Endometrial microvascular endothelial cells (primary cell): ENCODE data around the gene RAB40C. TPM values are rescaled to one million over a fixed set of nuclear protein-coding genes. Genes with fewer than 3 reads are reported as not detected.

ENCODE experiments used
- in situ Hi-C: cut with HindIII; loops from 2 replicates; pipeline ENCODE4 v1.10.0; 2017; ENCODE audit warnings: low sequenced_read_pairs, low pct_unique_long_range_greater_than_20kb; ENCODE audit errors: inconsistent ontology term
- total RNA-seq: library from RNA; depleted of rRNA; stranded (reverse); fragments of >200 nt; gene quantifications from one replicate; pipeline ENCODE4 v1.2.3, GENCODE V29; 2015; ENCODE audit errors: inconsistent ontology term

RAB40C gene
- total RNA-seq, 1 donor from 2014 or later: 9.9 TPM

DNA sequence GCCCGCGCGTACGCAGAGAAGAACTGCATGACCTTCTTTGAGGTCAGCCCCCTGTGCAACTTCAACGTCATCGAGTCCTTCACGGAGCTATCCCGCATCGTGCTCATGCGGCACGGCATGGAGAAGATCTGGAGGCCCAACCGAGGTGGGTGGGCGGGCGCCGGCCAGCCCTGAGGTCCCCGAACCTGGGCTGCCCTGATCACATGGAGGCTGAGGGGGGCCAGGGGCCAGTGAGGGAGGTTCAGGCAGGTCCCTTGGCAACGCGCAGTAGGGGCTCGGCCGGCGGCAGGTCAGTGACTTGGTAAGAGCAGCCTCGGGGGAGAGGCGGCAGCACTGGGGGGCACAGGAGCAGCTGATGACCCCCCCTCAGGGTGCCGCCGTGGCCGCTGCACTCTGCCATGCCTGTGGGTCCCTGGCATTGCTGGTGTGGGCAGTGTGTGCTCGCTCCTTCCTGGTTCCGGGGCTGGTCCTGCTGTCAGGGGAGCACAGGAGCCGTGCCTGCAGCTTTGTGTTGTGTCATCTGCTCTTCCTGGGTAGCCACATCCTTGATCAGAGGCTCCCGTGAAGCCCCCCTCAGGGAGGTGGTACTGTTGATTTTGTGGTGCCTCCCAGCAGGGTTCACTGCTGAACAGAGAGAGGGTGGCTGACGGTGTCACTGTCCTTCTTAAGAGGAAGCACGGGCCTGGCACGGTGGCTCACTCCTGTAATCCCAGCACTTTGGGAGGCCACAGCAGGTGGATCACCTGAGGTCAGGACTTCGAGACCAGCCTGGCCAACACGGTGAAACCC, 36.3 kb downstream of the RAB40C start:
- in situ Hi-C loops: no loop called here

DNA sequence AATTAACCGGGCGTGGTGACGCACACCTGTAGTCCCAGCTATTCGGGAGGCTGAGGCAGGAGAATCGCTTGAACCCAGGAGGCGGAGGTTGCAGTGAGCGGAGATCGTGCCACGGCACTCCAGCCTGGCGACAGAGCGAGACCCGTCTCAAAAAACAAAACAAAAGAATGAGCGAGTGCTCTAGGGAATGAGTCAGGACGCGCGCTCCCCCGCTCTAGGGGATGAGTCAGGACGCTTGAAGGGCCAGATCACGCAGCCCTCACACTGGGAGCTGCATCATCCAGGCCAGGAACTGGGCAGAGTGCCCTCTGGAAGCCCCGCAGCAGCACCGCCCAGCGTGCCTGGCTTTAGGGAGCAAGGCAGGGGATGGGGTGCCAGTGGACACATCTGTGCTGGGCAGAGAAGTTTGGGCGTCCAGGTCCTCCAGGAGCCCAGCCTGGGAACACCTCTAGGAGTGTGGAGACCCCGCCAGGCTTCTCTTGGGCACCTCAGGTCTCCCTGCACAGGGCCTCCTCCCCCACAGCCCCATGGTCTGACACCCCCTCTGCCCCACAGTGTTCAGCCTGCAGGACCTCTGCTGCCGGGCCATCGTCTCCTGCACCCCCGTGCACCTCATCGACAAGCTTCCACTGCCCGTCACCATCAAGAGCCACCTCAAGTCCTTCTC, 37.1 kb downstream of the RAB40C start:
- in situ Hi-C loops: no loop called here

DNA sequence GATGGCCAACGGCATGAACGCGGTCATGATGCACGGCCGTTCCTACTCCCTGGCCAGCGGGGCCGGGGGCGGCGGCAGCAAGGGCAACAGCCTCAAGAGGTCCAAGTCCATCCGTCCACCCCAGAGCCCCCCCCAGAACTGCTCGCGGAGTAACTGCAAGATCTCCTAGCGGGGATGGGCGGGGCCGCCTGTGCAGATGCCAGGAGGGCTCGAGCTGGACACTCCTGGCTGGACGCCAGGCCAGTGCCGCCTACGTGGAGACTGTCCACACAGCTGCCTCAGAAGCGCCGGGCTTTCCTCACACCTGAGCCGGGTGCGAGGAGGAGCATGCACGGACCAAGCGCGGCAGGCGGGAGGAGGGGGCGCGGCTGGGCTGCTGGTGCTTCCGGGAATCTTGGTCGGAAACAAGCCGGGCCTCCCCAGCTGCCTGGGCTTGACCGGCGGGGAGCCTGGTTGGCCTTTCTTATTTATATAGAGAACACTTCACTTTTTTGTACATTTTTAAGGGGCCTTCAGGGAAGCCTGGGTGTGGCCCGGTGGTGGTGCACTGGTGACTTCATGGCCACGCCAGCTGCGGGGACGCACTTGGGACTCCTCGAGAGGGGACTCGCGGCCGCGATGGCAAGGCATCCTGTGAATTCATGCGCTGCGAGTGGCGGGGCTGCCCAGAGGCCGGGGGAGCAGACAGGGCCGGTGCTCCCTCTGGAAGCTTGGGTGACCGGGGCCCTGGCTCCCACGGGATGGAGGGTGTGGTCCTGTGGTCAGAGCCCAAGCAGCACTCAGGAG, 37.8 kb downstream of the RAB40C start:
- in situ Hi-C loops: no loop called here

DNA sequence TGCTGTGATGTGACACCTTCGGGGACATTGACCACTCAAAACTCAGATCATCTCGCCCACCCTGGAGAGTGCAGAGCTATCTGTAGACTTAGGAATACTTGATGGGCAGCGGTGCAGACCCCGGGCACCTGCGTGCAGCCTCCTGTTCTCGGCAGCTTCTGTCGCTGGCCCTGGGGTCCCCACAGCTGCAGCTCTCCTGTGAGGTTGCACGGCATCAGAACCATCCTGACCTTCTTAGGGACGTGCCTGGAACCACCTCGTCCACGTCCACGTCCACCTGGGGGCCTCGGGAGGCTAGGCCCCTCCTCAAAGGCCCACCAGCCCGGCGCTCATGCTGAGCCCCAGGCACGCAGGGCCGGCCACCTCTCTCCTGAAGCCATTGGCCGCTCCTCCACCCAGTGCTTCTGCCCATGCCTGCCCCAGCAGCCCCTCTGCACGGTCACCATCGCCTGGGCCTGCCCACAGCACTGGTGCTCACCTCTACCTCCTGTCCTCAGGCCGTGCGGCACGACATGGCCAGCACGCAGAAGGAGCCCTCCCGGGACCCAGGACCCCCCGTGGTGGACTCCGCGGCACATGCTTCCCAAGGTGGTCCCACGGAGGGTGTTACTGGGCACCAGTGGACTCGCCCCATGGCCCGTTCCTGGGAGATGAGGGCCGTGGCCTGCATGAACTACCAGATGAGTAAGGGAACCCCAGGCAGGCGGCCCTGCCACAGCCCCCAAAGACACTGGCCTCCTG, 38.6 kb downstream of the RAB40C start:
- in situ Hi-C loops: no loop called here

DNA sequence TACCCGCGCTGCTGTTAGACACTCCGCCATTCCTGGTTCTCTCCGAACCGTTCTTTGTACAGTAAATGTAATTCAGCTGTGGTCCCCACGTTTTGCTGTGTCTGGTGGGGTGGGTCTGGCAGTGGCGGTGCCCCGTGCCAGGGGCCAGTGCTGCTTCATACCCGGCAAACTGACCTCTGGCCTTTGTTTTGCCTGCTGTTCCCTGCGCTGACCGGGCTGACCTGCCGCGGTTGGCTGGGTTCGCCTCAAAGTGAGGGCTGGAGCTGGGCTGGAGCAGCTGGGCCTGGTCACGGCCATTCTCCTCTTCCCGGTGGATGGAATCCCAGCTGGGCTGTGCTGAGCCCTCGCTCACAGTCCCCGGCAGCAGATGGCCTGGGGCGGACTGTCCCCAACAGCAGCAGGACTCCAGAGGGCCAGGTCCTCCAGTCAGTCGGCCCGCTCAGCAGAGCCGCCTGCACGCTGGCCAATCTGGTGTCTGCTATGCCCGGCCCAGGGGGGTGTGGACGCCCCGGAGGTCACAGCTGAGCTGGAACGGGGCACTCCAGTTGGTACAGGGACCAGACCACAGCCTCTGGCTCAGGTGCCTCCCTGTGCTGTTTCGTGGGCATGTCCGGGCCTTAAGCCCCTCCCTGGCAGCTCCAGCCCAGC, 39.4 kb downstream of the RAB40C start:
- in situ Hi-C loops: no loop called here

DNA sequence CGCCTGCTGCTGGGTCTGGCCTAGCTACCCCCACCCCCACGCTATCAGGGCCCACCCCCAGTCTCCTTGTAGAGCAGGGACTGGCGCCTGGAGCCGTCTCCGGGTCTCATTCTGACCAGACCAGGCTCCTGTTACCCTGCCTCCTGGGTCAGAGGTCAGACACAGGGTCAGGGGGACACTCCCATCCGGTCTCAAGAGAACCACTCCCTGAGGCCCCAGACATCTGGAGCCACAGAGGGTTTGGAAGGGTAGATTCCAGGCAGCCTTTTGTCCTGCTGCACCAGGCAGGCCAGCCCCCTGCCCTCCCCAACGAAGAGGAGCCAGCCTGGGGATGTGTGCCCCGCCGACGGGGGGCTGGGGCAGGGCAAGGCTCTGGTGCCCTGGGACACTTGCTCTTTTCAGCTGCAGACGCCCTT, 40.0 kb downstream of the RAB40C start:
- in situ Hi-C loops: no loop called here

DNA sequence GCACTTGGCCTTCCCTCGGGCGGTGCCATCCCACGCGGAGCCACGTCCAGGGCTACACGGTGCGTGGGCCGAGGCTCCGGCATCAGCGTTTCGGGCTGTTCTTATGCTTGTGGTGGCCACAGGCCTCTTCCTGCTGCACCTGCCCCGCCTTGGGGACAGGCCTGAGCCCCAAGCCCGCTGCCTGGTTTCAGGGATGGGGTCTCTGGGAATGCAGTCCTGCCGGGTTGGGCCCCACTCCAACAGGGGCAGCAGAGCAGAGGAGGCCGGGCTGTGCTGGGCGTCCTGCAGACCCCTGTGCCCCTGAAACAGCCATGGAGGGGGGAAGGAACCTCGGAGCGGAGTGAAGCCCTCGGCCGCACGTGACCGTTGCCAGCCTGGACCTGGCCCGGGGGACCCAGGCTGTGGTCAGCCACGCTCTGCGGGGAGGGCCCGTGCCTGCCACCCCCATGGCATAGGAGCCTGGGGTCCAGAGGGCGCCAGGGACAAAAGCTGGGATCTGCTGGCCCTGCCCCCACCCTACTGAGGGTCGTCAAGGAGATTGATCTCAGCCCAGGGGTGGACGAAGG, 40.5 kb downstream of the RAB40C start:
- in situ Hi-C loops: no loop called here

DNA sequence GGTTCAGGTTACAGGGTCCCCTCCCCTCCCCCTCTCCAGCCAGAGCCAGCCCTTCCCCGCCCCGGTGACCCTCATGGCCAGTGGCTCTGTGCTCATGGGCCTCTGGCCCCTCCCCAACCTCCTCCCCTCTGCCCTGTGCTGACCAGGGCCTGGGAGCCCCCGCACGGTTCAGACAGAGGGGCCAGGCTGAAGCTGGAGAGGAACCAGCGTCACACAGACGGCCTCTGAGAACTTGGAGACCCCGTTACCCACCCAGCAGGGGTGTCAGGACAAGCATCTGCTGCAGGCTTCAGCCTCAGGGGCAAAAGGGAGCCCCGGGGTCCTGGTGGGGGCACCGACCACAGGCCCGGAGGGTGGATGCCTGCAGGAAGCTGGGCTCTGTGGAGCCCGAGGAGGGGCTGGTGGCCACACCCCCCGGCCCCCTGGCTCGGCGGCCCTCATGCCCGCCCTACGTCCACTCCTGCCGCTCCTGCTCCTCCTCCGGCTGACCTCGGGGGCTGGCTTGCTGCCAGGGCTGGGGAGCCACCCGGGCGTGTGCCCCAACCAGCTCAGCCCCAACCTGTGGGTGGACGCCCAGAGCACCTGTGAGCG, 41.0 kb downstream of the RAB40C start, which contains the start of gene WFIKKN1:
Gene WFIKKN1 (plus strand): TSS at position 171 of the 591 bp plus-strand sequence. CDS start 269 bp downstream, at position 440.
- in situ Hi-C loops: no loop called here

DNA sequence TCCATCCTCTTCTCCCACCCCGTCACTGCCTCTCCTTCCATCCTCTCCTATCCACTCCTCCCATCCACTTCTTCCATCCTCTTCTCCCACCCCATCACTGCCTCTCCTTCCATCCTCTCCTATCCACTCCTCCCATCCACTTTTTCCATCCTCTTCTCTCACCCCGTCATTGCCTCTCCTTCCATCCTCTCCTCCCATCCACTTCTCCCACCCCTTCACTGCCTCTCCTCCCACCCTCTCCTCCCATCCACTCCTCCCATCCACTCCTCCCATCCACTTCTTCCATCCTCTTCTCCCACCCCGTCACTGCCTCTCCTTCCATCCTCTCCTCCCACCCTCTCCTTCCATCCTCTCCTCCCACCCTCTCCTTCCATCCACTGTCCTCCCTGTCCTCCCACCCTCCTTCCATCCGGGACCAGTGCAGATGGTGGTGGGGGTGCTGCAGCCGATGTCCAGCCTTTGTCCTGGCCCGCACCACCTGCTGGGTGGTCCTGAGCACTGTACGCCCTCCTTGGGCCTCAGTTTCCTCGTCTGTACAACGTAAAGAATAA, 42.0 kb downstream of the RAB40C start:
- in situ Hi-C loops: no loop called here

DNA sequence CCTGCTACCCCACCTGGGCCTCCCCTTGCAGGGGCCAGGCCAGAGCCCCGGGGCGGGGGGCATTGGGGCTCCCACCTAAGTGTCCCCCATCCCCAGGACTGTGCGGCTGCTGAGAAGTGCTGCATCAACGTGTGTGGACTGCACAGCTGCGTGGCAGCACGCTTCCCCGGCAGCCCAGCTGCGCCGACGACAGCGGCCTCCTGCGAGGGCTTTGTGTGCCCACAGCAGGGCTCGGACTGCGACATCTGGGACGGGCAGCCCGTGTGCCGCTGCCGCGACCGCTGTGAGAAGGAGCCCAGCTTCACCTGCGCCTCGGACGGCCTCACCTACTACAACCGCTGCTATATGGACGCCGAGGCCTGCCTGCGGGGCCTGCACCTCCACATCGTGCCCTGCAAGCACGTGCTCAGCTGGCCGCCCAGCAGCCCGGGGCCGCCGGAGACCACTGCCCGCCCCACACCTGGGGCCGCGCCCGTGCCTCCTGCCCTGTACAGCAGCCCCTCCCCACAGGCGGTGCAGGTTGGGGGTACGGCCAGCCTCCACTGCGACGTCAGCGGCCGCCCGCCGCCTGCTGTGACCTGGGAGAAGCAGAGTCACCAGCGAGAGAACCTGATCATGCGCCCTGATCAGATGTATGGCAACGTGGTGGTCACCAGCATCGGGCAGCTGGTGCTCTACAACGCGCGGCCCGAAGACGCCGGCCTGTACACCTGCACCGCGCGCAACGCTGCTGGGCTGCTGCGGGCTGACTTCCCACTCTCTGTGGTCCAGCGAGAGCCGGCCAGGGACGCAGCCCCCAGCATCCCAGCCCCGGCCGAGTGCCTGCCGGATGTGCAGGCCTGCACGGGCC, 42.8 kb downstream of the RAB40C start:
- in situ Hi-C loops: no loop called here

DNA sequence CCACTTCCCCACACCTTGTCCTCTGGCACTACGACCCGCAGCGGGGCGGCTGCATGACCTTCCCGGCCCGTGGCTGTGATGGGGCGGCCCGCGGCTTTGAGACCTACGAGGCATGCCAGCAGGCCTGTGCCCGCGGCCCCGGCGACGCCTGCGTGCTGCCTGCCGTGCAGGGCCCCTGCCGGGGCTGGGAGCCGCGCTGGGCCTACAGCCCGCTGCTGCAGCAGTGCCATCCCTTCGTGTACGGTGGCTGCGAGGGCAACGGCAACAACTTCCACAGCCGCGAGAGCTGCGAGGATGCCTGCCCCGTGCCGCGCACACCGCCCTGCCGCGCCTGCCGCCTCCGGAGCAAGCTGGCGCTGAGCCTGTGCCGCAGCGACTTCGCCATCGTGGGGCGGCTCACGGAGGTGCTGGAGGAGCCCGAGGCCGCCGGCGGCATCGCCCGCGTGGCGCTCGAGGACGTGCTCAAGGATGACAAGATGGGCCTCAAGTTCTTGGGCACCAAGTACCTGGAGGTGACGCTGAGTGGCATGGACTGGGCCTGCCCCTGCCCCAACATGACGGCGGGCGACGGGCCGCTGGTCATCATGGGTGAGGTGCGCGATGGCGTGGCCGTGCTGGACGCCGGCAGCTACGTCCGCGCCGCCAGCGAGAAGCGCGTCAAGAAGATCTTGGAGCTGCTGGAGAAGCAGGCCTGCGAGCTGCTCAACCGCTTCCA, 43.6 kb downstream of the RAB40C start:
- in situ Hi-C loops: no loop called here

DNA sequence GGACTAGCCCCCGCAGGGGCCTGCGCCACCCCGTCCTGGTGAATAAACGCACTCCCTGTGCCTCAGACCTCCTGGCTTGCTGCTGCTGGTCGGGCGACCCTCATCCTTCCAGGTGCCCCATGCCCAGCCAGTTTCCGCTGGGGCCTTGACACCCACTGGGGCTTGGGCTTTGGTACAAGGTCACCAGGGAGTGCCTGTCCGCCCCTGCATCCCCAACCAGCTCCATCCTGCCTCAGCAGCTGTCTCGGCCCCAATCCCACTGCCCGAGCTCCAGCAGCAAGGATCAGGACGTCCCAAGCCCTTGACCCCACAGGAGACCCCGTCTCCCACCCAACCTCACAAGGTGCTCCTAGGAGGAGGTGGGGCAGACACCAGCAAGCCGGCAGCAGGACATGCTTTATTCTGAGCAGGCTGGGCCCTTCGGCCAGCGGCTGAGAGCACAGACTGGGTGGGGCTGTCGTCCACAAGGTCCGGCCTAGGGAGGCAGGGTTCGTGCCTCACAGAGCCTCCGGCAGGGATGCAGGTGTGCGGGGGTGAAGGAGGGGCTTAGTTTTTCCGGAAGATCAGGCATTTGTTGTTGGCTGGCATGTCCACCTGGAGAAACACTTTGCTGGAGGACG, 44.3 kb downstream of the RAB40C start:
- in situ Hi-C loops: no loop called here

DNA sequence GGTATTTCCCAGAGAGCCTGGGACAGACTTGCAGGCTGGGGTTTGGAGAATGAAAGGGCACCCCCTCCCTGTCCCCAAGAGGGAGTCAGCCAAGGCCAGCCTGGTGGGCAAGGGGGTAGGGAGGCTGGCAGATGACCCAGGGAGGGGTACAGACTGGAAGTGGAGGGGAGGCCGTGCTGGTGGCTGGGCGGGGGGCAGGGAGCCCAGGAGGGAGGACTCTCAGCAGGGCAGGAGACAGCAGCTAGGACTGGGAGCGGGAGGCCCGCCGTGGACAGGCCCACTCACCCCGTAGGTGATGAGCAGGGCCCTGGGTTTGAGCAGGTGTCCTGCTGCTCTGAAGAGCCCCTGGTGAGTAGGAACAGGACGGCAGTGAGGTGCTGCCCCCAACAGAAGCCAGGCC, 45.1 kb downstream of the RAB40C start:
- in situ Hi-C loops: no loop called here

DNA sequence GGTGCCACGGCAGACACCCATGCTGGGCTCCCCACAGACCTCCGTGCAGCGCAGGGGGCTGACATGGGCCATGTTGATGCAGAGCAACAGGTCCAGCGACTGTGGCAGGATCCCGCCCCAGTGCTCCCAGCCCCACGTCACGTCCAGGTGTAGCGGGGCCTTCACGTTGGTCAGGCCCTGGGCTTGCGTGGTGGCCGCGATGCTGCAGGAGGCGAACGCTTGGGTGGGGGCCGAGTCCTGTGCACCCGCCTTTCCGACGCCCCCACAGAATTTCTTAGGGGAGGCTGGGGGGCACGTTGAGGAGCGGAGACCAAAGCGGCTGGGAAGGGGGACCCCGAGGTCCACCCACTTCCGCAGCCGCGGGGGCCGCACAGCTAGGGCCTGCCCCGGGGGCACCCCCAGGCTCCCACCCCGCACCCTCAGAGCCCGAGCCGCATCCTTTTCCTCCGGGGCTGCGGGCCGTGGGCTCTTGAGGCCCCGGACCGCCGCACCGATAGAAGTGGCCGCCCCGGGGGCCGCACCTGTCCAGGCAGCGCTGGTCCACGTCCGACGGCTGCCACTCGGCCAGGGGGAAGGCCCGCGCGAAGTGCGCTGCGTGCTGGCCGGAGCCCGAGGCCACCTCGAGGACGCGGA, 45.8 kb downstream of the RAB40C start:
- in situ Hi-C loops: no loop called here
